T follicular helper cell (primary cell): ENCODE measurements around the gene CIBAR2.
"Not testable (repeated sequence)": the region's sequence is repeated elsewhere in the genome, so short reads cannot be mapped to it uniquely, and the experiment has no call there.

ENCODE experiments used
- DNase-seq: peaks from one replicate; pipeline ENCODE4 v3.0.0-alpha.2; 2020; ENCODE audit warnings: low read depth

CIBAR2 gene

GRCh38 chr16:85128079-85128837, 16.0 kb upstream of the CIBAR2 start:
- DNase-seq: no peak

DNA sequence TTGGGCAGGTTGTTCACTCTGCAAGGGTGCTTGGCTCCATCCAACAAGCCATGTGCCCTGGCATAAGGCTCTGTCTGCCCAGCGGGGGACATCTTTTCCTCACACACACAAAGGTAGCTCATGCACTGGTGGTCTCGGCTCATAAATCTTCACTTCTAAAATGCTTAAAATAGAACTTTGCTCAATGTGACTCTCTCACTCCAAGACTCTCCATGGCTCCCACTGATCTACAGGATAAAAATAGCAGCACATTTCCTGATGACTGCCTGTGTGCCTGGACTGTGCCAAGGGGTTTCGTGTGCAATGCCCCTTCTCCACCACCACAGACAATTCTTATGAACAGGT, 15.1 kb upstream of the CIBAR2 start:
- no peak for DNase-seq

- no peak for DNase-seq
These were observed 14.6 kb upstream of the CIBAR2 start for GRCh38 chr16:85126705-85127378.

DNA sequence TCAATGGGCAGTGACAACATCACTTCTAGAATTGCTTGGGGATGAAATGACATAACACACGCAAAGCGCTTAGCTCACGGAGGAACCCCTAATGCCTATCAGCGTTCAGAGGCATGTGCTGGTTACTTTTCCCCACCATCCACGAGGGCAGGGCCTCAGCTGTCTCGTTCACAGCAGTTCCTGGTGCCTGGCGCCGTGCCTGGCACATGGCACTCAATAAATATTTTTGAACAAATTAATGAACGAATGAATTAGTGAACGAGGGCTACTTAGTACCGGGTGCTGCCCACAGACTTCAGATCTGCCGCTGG, 14.1 kb upstream of the CIBAR2 start:
- DNase-seq: no peak

DNA sequence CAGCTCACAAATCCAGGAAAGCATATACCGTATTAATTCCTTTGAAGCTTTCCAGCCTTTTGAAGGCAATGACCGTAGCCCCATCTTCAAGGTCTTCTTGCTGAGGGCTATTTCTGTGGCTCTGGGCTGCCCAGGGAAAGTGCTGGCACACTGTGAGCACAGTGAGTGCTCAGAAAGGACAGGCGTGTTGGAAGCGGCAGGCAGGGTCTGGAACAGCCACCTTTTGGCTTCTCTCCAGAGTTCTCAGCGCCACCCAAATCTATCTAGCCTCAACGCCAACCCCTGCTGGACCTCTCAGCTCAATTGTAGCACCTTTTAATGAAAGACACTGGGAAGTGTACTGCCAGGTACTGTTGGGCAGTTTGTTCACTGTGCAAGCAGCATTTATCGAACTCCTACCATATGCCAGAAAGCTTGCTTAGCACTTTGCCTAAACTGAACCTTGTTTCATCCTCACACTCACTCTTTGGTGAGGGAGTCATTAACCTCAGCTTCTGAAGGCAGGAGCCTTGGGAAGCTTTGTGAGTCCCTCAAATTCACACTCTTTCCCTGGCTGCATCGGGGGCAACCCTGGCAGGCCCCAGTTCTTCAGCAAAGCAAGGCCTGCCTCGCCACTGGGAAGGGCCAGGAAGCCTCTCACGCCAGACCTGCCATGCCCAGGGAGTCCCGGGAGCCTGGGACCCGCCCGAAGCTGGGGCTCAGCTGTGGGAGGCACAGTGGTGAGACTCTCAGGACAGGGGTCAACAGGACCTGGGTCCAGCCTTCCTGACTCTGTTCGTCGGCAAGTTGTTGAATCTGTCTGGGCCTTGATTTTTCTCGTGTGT, 13.5 kb upstream of the CIBAR2 start:
- DNase-seq: no peak

DNA sequence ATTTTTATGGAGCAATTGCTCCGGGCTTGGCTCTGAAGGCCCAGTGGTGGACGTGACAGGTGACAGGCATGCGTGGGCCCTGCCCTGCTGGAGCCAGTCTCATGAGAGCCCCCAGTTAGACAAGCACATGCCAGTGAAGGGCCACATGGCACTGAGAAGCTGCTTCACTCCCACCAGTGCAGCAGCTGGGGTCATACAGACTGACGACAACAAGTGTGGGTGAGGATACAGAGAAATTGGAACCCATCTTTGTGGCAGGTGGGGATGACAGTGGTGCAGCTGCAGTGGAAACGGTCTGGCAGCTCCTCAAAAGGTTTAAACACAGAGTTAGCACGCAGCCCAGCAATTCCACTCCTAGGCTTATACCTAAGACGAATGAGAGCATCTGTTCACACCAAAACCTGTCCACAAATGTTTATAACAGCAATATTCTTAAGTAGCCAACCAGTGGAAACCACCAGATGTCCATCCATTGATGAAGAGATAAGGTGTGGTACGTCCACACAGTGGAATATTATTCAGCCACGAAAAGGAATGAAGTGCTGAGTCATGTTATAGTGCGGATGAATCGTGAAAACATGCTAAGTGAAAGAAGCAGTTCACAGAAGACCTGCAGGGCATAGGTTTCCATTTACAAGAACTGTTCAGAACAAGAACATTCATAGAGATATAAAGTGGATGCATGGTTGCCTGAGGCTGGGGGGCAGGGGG, 12.5 kb upstream of the CIBAR2 start:
- no peak for DNase-seq

DNA sequence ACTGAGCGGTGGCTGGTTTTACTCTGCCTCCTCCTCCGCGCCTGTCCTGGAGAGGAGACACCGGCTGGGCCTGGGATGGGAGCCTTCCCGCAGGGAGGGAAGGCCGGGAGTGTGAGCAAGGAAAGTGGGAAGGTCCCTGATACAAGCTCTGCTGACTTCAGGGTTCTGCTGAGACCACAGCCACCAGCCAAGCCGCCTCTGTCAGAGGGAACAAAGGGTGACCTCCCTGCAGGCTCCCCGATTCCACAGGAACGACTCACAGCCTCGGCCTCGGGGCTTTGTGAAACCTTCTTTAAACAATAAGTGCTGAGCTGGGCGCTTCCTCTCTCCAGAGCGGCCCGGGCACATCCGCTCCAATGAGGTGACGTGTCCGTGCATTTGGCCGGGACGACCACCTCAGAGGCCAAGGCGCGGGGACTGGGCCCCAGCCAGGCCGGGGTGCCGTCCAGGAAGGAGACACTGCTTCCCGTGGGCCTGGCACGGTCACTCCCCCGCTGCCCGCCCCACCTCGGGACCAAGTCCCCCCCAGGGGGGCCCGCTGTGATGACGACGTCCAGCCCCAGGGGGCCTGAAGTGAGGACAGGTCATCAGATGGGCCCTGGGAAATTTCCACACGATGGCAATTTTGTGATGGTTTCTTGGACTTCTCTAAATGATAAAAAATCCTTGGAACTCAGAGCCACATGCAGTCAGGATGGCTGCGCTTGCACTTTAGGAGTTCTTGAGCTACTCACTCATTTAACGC, 11.8 kb upstream of the CIBAR2 start:
- no peak for DNase-seq

- not testable (repeated sequence) for DNase-seq
These were observed 11.2 kb upstream of the CIBAR2 start for GRCh38 chr16:85123441-85123840.

GRCh38 chr16:85120006-85120340, 7.7 kb upstream of the CIBAR2 start:
- DNase-seq: no peak

DNA sequence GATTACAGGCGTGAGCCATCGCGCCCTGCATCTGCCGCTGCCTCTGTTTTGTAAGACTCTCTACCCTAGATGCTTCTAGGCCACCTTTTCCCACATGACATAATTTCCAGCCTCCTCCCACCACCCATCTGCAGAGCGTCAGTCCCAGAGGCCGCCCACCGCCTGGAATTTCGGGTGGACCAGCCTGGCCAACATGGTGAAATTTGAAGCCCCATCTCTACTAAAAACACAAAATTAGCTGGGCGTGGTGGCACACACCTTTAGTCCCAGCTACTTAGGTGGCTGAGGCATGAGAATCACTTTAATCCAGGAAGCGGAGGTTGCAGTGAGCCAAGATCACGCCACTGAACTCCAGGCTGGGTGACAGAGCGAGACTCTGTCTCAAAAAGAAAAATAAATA, 5.1 kb upstream of the CIBAR2 start:
- DNase-seq: no peak

DNA sequence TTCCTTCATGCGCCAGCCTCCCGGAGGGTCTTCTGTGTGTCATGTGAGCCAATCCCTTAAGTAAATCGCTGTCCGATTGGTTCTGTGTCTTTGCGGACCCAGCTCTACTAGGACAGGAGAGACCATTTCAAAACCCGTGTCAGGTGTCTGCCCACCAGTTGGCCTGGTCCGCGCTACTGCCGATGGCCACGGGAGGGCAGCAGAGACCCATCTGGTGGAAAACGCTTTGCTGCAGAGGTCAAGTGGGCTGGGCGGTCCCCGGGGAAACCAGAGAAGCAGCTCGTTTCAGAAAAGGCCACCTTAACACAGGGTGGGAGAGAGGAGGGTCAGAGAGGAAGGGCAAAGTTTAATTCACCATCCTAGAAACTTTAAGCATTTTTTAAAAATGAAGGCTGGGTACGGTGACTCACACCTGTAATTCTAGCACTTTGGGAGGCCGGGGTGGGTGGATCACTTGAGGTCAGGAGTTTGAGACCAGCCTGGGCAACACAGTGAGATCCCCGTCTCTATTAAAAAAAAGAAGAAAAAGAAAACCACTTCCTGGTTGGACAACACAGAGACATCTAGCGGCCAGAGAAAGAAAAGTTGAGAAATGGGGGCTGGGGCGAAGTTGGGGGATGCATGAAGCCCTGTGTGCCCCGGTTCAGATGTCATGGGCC, 2.8 kb upstream of the CIBAR2 start:
- DNase-seq: peak; percentile 60

- DNase-seq: no peak
These were observed 1.6 kb upstream of the CIBAR2 start for GRCh38 chr16:85113913-85114312.

- DNase-seq: no peak
These were observed 979 bp upstream of the CIBAR2 start for GRCh38 chr16:85113168-85113733.

GRCh38 chr16:85111184-85111583, 1.1 kb downstream of the CIBAR2 start:
- no peak for DNase-seq

DNA sequence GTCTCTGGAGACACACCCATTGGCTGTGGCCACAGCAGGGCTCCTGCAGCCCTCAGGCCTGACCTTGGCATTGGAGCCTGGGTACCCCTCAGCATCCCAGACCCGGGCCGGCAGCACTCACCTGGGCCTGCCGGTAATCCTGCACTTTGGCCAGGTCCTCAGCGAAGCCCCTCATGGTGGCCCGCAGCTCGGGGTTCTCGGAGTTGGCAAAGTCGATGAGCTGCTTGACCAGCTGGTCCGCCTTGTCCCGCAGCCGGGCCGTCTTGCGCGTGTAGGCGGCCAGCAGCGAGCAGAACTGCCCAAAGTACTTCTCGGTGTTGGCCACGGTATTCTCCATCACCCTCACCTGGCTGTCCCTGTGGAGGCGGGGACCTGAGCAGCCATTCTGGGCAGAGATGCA, 2.2 kb downstream of the CIBAR2 start:
- DNase-seq: no peak

DNA sequence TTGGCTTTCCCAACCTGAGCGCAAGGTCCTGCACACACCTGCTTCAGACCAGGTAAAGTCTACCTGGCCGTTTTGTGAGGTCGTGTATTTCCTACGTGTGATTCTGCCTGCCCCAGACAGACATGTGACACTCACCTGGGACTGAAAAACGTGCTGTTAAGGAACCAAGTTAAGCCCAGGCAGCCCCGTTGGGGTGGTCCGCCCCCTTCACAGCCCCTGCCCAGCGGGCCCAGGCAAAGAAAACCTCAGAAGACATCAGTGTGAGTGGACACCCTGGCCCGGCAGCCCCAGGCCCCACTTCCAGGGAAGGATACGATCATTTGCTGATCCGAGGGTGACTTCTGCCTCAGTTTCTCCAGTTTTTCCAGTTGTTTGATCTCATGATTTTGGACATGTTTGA, 4.7 kb downstream of the CIBAR2 start:
- DNase-seq: no peak

GRCh38 chr16:85107083-85107482, 5.2 kb downstream of the CIBAR2 start:
- no peak for DNase-seq

DNA sequence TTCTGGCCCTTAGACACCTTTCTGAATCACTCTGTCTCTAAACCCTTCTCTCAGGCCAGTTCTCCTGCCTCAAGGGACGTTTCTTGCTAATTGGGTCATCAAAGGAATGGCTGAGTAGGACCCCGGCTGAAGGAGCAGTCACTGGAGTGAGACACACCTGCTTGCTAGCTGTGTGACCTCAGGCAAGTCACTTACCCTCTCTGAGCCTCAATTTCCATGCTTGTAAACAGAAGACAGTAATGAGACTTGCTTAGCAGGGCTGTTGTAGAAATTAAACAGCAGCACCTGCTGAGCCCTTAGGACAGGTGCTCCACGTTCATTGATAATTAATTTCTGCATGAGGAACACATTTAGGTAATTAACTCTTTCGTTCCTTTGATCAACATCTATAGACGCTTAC, 6.8 kb downstream of the CIBAR2 start:
- no peak for DNase-seq

GRCh38 chr16:85104821-85105391, 7.4 kb downstream of the CIBAR2 start:
- no peak for DNase-seq

GRCh38 chr16:85104147-85104546, 8.1 kb downstream of the CIBAR2 start:
- no peak for DNase-seq
